HG03175 (cell line): ENCODE data around the gene ACSL5.
A peak's percentile ranks its signal among the peaks of the same experiment; 100 is the strongest.
"Not testable (repeated sequence)": the region's sequence is repeated elsewhere in the genome, so short reads cannot be mapped to it uniquely, and the experiment has no call there.

Experiments used
- ATAC-seq: cut with Tn5 transposase; IDR thresholded peaks from one replicate; pipeline ENCODE4 v1.9.1; 2021; ENCODE audit warnings: mild to moderate bottlenecking, moderate library complexity; ENCODE audit not compliant: unreplicated experiment

The ACSL5 gene

DNA sequence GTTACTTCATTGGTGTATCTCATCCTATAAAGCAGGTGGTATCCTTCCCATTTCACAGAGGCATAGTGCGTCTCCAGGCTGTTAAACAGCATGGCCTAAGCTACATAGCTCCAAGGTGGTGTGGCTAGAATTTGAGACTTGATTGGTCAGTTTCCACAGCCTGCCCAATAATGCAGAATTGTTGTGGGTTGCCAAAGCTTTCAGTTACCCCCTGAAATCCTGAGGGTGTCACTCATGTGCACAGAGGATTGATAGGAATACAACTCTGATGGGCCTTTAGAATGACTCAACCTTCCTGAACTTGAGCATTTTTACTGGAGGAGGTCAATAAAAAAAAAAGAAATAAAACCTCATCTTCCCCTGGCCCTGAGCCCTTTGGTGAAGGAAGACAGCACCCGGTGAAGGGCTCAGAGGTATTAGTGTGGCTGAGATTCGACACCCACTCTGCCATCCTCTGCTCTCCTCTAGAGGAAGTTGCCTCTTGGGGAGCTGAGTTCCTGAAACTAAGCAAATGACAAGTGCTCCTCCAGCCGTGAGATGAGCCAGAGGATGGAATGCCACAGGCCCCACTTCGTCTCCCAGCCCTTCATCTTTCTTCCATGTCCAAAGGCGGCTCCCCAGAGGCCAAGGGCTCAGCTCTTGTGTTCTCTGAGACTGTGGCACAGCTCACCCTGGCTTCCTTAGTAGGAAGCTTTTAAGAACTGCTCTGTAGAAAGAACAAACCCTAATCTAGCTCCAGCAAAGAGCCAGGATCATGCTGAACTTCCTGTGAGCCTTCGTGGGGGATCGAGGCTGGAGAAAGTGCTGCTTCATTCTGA, 1.0 kb downstream of the ACSL5 start:
- ATAC-seq: peak; percentile 30

GRCh38 chr10:112375721-112376395, 1.9 kb downstream of the ACSL5 start:
- ATAC-seq: peak; percentile 89

GRCh38 chr10:112376396-112376790, 2.5 kb downstream of the ACSL5 start:
- peak; percentile 25 for ATAC-seq

- ATAC-seq: not testable (repeated sequence)
Observed at GRCh38 chr10:112377116-112377515, 3.2 kb downstream of the ACSL5 start.

- no peak for ATAC-seq
Observed at GRCh38 chr10:112379635-112380296, 5.8 kb downstream of the ACSL5 start.

- ATAC-seq: no peak
Observed at GRCh38 chr10:112382515-112383235, 8.8 kb downstream of the ACSL5 start.

DNA sequence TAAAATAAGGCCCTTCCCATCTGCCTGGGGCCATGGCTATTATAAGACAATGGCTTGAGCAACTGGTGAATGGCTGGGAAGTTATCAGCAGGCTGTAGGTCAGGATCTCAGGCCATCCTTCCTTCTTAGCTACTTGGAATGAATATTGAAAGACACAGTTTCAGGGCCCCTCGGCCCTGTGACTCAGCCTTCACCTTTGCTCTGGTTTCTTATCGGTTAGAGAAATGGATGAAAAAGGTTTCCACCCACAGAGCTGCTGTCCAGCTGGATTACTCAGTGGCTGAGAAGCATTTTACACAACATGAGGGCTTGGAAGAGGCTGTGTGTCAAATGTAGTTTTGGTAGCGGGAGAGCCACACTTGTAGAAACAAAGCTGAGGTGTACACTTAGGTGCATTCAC, 9.4 kb downstream of the ACSL5 start:
- no peak for ATAC-seq

- ATAC-seq: no peak
Observed at GRCh38 chr10:112384141-112384540, 10.2 kb downstream of the ACSL5 start.

DNA sequence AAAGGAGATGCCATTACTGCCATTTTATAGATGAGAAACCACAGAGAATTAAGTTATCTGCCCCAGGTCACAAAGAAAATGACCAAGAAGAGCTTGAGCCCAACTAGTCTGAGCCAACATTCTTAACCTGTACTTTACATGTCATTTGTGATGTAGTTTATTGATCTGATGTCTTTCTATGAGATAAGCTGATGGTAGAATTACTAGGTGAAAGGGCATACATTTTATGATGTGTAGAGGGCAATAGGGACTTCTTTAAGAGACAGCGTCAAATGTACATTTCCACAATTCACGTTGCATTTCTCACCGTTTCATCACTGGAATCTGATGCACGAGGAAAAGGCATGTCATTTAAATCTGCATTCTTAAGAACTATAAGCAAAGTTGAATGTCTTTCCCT, 11.3 kb downstream of the ACSL5 start:
- no peak for ATAC-seq

GRCh38 chr10:112388056-112388455, 14.1 kb downstream of the ACSL5 start:
- not testable (repeated sequence) for ATAC-seq

GRCh38 chr10:112388548-112388947, 14.6 kb downstream of the ACSL5 start:
- ATAC-seq: no peak

DNA sequence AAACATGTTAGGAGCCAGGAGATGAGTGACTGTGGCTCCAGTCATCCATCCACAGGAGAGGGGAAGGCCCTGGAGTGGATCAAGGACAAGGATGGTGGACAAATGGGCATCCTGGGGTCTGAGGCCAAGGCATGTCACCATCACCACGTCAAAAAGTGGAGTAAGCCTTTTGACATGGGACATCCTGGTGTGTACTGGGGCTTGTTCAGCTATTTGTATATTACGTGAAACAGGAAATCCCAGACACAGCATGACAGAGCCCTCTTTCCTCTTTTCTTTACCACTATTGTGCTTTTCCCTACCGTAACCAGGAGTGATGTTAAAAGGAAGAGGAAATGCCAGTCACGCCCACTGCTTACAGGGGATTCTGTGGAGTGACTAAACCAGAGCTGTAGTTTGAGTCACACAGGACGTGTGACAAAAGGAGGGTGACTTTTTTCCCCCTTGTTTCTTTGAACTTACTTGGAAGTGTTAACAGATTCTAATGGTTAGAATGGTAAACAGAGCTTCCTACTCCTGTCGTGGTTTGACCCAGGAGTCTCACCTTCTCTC, 15.4 kb downstream of the ACSL5 start:
- ATAC-seq: peak; percentile 75

DNA sequence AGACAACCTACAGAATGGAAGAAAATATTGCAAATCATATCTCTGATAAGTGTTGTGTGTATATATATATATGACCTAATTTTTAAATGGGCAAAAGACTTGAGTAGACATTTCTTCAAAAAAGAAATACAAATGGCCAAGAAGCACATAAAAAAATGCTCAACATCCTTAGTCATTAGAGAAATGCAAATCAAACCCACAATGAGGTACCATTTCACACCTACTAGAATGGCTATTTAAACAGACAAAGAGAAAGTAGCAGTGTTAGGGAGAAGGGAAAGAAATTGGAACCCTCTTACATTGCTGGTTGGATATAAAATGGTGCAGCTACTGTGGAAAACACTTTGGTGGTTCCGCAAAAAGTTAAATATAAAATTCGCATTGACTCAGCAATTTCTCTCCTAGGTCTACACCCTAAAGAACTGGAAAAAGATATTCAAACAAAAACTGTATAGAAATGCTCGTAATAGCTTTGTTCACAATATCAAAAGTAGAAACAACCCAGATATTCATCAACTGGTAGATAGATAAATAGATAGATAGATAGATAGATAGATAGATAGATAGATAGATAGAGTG, 16.3 kb downstream of the ACSL5 start:
- peak; percentile 33 for ATAC-seq

DNA sequence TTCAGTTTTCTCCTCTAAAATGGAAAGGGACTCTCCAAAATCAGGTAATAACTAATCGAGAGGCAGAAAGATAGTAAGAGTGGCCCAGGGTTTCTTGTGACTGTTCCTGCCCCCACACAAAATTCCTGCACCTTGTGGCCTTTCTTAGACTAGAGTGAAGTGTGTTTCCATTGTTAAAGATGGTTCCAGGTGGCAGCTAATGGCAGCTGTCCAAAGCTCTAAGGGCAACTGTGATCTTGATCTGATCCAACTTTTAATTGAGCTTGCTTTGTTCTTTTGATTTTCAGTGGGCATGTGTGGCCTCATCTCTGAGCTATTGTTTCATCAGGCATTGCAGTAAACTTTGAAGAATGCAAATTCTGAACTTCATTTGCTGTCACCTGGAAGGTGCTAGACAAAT, 19.4 kb downstream of the ACSL5 start:
- no peak for ATAC-seq

- no peak for ATAC-seq
Observed at GRCh38 chr10:112393827-112394226, 19.9 kb downstream of the ACSL5 start.

- ATAC-seq: no peak
Observed at GRCh38 chr10:112394475-112394875, 20.6 kb downstream of the ACSL5 start.

GRCh38 chr10:112395809-112396530, 22.1 kb downstream of the ACSL5 start:
- ATAC-seq: no peak

- no peak for ATAC-seq
Observed at GRCh38 chr10:112397592-112397991, 23.7 kb downstream of the ACSL5 start.

- no peak for ATAC-seq
Observed at GRCh38 chr10:112402917-112403316, 29.0 kb downstream of the ACSL5 start.

DNA sequence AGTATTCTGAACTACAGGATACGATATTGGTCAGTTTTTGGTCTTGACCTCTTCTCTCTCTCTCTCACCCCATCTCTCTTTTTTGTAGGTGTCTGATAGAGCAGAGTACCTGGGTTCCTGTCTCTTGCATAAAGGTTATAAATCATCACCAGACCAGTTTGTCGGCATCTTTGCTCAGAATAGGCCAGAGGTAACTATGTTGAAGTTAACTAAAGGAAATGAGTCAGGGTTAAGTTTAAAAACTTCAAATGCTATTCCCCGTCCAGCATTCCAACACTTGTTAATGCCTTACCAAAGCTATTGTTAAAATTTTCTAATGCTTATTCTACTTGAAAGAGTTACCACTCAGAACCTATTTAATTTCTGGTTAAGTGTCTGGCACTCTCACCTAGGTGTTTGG, 30.7 kb downstream of the ACSL5 start:
- no peak for ATAC-seq
